ENCODE results near the gene GOLGA6A.
"Not testable (repeated sequence)": the region's sequence is repeated elsewhere in the genome, so short reads cannot be mapped to it uniquely, and the experiment has no call there.

Gene GOLGA6A

DNA sequence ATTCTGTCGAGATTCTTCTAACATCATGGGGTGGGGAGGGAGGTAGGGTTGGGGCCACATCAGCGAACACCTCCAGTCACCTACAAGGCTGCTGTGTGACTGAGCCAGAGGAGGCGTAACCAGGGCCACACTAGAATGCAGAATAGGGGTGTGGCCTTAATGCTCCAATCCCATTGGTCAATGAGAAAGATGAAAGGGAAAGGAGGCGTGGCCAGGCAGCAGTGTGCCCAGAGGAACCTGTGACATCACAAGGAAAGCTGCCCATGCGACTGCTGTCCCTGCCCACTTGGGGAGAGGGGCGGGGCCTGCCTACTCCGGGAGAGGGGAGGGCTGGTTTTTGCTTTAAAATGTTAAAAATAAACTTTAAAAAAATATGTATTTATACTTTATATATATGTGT is at the start of gene GOLGA6A:
Gene GOLGA6A, minus strand, starts transcription at position 101 of the 400 bp plus-strand sequence. Its CDS starts 41 bp downstream, at position 60.
- not testable (repeated sequence) for DNase-seq (ENCODE audit: low spot score)

- no peak for DNase-seq (ENCODE audit: low spot score)
These were observed 49.5 kb upstream of the GOLGA6A start for GRCh38 chr15:74131628-74132413.

DNA sequence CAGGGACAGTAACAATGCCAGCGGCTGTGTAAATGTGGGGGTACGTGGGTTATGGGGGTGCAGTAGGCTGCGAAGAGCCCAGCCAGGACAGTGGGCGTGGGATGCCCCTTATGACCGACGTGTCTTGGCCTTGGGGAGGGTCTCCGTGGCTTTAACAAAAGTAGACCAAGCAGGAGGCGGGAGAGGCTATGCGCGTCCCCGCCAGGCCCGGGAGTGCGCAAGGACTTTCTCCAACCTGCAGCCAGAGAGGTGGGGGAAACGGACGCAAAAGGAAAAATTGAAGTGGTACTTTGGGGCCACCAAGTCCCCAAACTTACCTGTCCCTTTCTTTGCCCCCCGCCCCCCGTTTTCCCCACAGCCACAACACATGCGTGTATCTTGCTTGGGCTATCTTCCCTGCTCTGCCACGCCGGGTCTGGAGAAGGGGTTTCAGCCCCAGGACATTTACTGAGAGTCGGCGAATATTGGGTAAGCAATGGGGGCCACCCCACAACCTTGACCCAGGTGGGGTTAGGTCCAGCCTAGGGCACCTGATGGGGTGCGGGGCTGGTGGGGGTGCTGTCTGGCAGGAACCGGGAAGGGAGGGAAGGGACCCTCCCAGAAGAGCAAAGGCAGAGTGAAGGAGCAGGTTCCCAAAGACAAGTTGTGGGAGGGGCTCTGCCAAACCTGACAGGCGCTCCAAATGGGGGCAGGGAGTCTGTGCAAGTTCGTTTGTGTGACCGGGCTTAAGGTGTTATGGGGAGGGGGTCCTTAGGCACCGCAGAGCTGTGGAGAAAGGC is 48.7 kb upstream of the GOLGA6A start:
- DNase-seq (ENCODE audit: low spot score), result no peak

GRCh38 chr15:74130155-74130848 is 48.0 kb upstream of the GOLGA6A start, which contains the start of gene ISLR2:
ISLR2 (plus strand) TSS chr15:74130586; CDS start chr15:74132755, 2,169 bp downstream.
- DNase-seq (ENCODE audit: low spot score), result peak; percentile 27

DNA sequence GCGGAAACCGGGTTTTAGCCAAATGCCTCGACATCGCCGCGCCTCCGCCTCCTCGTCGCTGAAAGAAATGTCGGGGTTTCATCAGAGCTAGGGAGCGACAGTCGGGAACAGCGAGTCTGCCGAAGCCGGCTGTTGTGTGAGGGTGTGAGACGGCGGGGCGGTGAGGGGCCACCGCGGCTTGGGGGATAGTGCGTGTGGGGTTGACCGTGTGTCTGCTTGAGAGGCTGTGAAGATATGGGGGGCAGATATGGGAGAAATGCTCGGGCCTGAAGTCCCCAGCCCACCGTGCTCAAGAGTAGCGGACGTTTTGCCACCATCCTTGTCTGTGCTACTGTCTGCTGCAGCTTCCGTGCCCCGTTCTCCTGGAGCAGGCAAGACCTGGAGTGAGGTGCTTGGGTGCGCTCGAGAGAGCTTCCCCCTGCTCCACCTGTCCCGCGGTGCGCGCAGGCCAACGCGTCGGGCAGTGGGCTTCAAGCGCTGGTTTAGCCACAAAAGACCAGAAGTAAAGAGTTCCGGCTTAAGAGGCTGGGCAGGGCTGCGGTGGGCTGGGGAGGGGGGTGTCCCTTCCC is 47.3 kb upstream of the GOLGA6A start:
- DNase-seq (ENCODE audit: low spot score), result no peak

DNA sequence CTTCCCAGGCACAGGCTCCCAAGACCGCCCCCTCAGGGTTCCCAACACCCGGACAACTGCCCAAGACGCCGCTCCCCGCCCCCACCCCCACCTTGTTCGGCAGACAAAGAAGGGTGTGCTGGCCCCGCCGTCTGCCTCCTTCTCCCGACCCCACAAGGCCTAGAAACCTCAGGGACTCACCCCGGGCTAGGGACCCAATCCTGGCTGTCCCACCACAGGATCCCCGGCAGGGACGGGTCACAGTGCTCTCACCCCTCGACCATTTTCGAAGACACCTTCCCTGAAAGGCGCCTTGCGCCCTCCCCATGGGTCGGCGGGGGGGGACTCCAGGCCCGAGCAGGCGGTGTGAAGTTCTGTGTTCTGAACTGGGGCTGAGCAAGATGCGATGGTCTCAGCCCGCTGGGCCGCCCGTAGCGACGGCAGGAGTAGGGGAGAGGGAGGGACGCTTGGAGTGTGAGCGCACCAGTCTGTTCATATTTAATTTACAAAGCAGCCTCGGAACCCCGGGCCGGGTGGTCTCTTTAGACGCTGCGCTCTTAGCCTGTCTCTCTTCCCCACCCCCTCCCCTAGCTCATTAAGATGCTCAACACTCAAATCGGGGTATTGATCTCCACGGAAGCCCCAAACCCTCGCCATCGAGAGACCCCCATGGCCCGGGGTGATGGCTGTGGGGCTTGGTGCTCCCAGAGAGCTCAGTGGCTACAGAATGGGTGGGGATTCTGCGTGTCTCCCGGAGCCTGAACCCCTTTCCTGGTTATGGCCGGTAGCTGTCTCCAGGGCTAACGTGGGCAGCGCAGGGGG is 46.6 kb upstream of the GOLGA6A start:
- no peak for DNase-seq (ENCODE audit: low spot score)

- DNase-seq (ENCODE audit: low spot score), result no peak
These were observed 45.8 kb upstream of the GOLGA6A start for GRCh38 chr15:74127954-74128784.

DNA sequence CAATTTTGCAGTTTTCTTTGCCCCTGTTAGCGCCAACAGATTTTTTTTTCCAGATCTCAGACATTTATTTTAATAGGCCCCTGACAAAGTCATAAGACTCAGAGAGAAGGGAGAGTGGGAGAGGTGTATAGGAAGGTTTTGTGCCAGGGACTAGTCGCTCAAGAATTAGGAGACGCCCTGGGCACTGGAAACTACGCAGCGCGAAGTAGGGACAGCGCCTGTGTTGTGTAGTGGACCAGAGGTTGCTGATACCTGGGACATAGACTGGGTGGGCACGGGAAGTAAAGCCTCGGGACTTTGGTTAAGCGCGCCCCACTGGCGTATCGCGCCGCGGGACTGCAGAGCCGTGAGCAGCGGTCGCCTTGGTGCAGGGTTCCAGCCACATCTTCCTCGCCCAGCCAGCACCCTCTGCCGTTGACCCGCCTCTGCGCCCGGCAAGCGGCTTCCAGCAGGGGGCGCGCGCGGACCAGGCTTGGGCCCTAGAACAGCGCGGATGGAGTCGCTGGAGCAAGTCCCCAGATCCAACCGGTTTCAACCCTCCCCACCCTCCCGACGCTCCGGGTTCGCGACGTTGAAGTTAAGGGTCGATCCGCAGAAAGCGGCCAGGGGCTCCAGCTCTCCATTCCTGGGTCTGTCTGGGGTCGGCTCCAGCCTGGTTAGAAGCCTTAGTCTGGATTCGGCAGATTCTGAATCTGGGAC is 45.1 kb upstream of the GOLGA6A start:
- DNase-seq (ENCODE audit: low spot score), result peak; percentile 87

DNA sequence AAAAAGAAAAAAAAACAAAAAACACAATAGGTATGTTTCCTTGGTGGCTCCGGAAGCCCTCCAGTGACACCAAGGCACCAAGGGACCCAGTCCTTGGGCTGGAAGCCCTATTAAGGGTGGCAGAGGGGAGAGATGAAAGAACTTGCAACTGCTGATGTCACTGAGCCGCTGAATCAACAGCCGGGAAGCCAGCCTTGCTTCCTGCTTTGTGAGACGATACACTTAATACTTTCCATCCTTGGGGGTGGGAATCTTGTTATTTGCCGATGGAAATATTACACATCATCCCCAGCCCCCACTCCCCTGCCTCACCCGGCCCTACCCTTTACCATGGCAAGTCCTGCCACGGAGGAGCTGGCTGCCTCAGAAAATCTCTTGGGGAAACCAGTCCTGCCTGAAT is 42.4 kb upstream of the GOLGA6A start:
- peak; percentile 13 for DNase-seq (ENCODE audit: low spot score)

DNA sequence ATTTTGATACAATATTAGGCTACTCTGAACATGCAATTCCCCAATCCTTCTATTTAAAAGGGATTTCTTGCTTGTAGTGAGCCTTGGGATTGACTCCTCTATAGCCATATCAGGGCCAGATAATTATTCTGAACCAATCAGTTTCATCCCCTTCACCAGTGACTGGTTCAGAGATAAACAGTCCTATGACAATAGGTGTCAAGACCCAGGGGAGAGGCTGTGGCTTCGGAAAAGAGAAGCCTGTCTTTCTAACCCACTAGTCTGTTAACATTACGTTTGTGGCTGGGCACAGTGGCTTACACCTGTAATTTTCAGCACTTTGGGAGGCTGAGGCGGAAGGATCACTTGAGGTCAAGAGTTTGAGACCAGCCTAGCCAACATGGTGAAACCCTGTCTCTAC is 41.8 kb upstream of the GOLGA6A start:
- no peak for DNase-seq (ENCODE audit: low spot score)

GRCh38 chr15:74123658-74124057 is 41.3 kb upstream of the GOLGA6A start:
- DNase-seq (ENCODE audit: low spot score), result no peak

- no peak for DNase-seq (ENCODE audit: low spot score)
These were observed 40.7 kb upstream of the GOLGA6A start for GRCh38 chr15:74123131-74123429.

DNA sequence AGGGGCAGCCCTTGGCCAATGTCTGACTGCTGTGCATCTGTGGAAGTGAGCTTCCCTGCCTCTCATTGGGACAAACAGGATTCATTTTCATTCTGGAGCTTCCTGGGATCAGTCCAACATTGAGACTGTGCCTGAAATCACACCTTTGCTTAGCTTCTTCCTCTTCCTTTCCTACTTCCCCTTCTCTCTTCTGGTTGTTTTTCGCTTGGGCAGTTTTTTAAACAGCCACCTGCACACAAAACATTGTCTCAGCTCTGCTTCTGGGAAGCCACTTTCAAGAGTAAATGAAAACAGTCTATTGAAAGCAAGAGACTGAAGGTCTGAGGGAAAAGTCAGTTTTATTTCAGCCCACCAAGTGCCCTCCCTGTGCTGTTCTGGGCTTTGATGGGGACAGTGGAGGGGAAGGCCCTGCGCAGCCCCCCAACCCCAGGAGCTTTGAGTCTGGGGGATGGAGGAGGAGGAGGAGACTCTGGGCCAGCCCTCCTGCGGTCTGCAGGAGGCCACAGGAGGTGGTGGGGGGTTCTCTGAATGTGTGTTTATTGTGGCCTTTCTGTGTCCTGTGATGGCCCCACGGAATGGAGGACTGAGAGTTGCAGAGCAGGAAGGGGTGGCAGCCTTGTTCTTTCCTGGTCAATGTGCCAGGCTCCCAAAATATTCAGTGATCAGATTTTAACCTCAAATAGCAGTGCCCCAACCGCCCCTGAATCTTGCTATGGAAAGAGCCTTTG is 40.2 kb upstream of the GOLGA6A start:
- no peak for DNase-seq (ENCODE audit: low spot score)

DNA sequence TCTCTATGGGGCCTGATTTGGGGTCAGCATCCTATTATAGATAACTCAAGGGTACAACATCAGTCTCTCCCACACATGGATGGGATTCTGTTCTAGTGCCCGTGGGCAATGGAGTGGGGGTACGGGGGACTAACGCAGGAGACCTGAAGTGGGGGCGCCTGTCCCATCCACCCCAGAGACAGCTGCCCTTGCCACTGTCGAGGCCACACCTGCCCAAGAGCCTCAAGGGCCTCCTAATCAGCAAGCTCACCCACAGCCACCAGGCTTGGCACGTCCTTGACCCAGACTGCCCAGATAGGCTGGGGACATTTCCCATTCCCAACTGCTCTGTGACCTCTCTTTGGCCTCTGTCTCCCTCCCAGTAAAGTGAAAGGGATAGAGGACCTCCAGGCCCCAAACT is 39.5 kb upstream of the GOLGA6A start:
- DNase-seq (ENCODE audit: low spot score), result no peak

GRCh38 chr15:74121039-74121438 is 38.7 kb upstream of the GOLGA6A start:
- DNase-seq (ENCODE audit: low spot score), result no peak

- DNase-seq (ENCODE audit: low spot score), result no peak
These were observed 38.1 kb upstream of the GOLGA6A start for GRCh38 chr15:74120426-74120825.

DNA sequence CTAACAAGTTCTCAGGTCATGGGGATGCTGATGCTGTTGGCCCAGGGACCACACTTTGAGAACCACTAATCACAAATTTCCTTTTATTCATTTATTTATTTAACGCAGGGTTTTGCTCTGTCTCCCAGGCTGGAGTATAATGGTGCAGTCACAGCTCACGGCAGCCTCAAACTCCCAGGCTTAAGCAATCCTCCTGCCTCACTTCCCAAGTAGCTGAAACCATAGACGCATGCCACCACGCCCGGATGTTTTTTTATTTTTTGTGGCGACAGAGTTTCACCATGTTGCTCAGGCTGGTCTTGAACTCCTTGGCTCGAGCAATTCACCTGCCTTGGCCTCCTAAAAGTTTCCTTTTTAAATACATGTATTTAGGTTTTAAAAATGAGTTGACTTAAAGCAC is 27.4 kb upstream of the GOLGA6A start:
- DNase-seq (ENCODE audit: low spot score), result no peak

DNA sequence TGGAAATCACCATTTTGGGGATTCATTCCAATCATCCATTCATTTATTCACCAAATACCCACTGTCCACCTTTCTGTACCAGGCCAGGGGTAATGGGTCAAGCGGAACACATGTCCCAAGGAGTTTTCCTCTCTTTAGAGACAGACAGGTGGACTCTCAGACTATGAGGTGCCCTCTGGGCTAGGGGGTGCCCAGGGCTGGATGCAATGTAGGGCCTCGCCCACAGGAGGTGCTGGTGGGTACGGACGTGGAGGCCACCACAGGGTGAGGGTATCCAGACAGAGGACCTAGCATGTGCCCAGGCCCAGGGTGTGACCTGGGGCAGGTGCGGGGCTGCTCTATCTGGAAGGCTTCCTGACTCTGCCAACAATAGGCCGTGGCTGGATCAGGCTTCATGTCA is 26.3 kb upstream of the GOLGA6A start:
- DNase-seq (ENCODE audit: low spot score), result not testable (repeated sequence)

DNA sequence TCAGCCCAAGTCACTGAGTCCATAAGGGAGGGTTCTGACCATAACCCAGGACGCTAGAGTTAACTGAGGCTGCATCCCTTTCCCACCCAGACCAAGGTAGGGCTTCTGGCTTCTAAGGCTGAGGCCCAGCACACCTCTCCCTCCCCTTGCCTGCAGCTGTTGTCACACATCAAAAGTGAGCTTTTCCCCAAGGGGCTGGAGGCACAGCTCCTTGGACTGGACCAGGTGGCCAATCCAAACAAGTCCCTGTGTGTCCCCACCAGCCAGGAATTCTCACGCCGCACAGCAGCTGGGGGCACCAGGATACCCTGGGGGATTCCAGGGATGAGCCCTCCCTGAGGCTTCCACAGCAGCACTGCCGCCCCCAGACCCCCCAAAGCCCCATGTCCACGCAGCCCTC is 25.8 kb upstream of the GOLGA6A start:
- DNase-seq (ENCODE audit: low spot score), result no peak
